Dermis microvascular lymphatic vessel endothelial cell (primary cell): Measurements from ENCODE around the gene HSPE1. TPM values are rescaled to one million over a fixed set of nuclear protein-coding genes. Genes with fewer than 3 reads are reported as not detected.
"Not testable (repeated sequence)": the region's sequence is repeated elsewhere in the genome, so short reads cannot be mapped to it uniquely, and the experiment has no call there.

Source experiments
- DNase-seq, 2 donors: peaks; one replicate each; pipeline versions ENCODE4 v3.0.0 to v3.0.0-alpha.2; 2010; ENCODE audit warnings: low read depth in 2 of 2
- total RNA-seq: library from RNA; depleted of rRNA; stranded (reverse); fragments of >200 nt; gene quantifications from 2 replicates; pipeline ENCODE4 v1.2.1, GENCODE V29; 2014

Gene HSPE1
- total RNA-seq, 1 donor from 2014 or later: 63.0 TPM

- DNase-seq: no peak
Observed at GRCh38 chr2:197498235-197498936, 1.8 kb upstream of the HSPE1 start.

GRCh38 chr2:197498937-197499593 lies 1.1 kb upstream of the HSPE1 start:
- DNase-seq: peak in 1 of 2 donors; percentile 76

GRCh38 chr2:197500503-197501131 lies 438 bp downstream of the HSPE1 start:
- peak in 1 of 2 donors; percentile 26 for DNase-seq

GRCh38 chr2:197502201-197502600 lies 2.0 kb downstream of the HSPE1 start:
- DNase-seq: no peak

GRCh38 chr2:197502685-197503084 lies 2.5 kb downstream of the HSPE1 start:
- DNase-seq: no peak

GRCh38 chr2:197504000-197504399 lies 3.8 kb downstream of the HSPE1 start:
- no peak for DNase-seq

GRCh38 chr2:197504512-197504911 lies 4.3 kb downstream of the HSPE1 start:
- no peak for DNase-seq

- DNase-seq: no peak
Observed at GRCh38 chr2:197506658-197507057, 6.5 kb downstream of the HSPE1 start.

- no peak for DNase-seq
Observed at GRCh38 chr2:197513915-197514314, 13.7 kb downstream of the HSPE1 start.

GRCh38 chr2:197514754-197515153 lies 14.6 kb downstream of the HSPE1 start:
- no peak for DNase-seq

- DNase-seq: no peak
Observed at GRCh38 chr2:197515315-197515738, 15.1 kb downstream of the HSPE1 start.

- DNase-seq: peak; percentile 88 to 96
Observed at GRCh38 chr2:197515739-197516392, 15.7 kb downstream of the HSPE1 start, which contains the start of gene MOB4. MOB4 (plus strand) TSS chr2:197516066; CDS start chr2:197516087, 21 bp downstream.

- peak in 1 of 2 donors; percentile 44 for DNase-seq
Observed at GRCh38 chr2:197516393-197516761, 16.2 kb downstream of the HSPE1 start.

- DNase-seq: no peak
Observed at GRCh38 chr2:197517150-197517549, 17.0 kb downstream of the HSPE1 start.

- peak; percentile 25 to 38 for DNase-seq
Observed at GRCh38 chr2:197538412-197538811, 38.2 kb downstream of the HSPE1 start.

- no peak for DNase-seq
Observed at GRCh38 chr2:197539734-197540133, 39.6 kb downstream of the HSPE1 start.

- DNase-seq: no peak
Observed at GRCh38 chr2:197543206-197543605, 43.0 kb downstream of the HSPE1 start.

- peak in 1 of 2 donors; percentile 62 for DNase-seq
Observed at GRCh38 chr2:197547163-197547900, 47.2 kb downstream of the HSPE1 start.

- DNase-seq: no peak
Observed at GRCh38 chr2:197548582-197548981, 48.4 kb downstream of the HSPE1 start.

- DNase-seq: not testable (repeated sequence)
Observed at GRCh38 chr2:197551260-197551659, 51.1 kb downstream of the HSPE1 start.
